Loucy (cell line): ENCODE results near the gene DLK2.
"Not testable (repeated sequence)": the region's sequence is repeated elsewhere in the genome, so short reads cannot be mapped to it uniquely, and the experiment has no call there.

Source experiments
- CTCF ChIP-seq: fragments of 200-600 bp; sonication (generic); conservative IDR thresholded peaks from 2 replicates; pipeline ENCODE4 v1.5.1; 2014; ENCODE audit warnings: mild to moderate bottlenecking, antibody characterized with exemption, low read length
- EZH2phosphoT487 ChIP-seq: fragments of 200-600 bp; IDR thresholded peaks from 2 replicates; pipeline ENCODE4 v1.6.1; 2018; ENCODE audit warnings: antibody characterized with exemption, mild to moderate bottlenecking, moderate library complexity, borderline replicate concordance

DNA sequence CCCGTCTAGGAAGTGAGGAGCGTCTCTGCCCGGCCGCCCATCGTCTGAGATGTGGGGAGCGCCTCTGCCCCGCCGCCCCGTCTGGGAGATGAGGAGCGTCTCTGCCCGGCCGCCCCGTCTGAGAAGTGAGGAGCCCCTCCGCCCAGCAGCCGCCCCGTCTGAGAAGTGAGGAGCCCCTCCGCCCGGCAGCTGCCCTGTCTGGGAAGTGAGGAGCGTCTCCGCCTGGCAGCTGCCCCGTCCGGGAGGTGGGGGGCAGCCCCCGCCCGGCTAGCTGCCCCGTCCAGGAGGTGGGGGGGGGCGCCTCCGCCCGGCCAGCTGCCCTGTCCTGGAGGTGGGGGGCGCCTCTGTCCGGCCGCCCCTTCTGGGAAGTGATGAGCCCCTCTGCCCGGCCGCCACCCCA, 30.3 kb downstream of the DLK2 start:
- not testable (repeated sequence) for TF ChIP-seq CTCF, EZH2phosphoT487
